Glomerular endothelial cell (primary cell): ENCODE data around the gene OLFML2B. TPM values are rescaled to one million over a fixed set of nuclear protein-coding genes. Genes with fewer than 3 reads are reported as not detected.

ENCODE experiments used
- DNase-seq: peaks from one replicate; pipeline ENCODE4 v3.0.0-alpha.2; 2011; ENCODE audit warnings: low read depth, low spot score; ENCODE audit errors: extremely low read depth
- total RNA-seq: library from RNA; depleted of rRNA; stranded (reverse); fragments of >200 nt; gene quantifications from 2 replicates; pipeline ENCODE4 v1.2.3, GENCODE V29; 2015

Gene OLFML2B
- total RNA-seq, 1 donor from 2014 or later: 0.53 TPM

- DNase-seq: no peak
Measured at GRCh38 chr1:161982917-161983316, 40.8 kb downstream of the OLFML2B start.

GRCh38 chr1:161982507-161982895, 41.2 kb downstream of the OLFML2B start:
- no peak for DNase-seq

GRCh38 chr1:161981735-161982506, 41.7 kb downstream of the OLFML2B start:
- DNase-seq: no peak

GRCh38 chr1:161981126-161981525, 42.5 kb downstream of the OLFML2B start:
- DNase-seq: no peak

GRCh38 chr1:161978011-161978790, 45.5 kb downstream of the OLFML2B start:
- no peak for DNase-seq

- no peak for DNase-seq
Measured at GRCh38 chr1:161973924-161974845, 49.5 kb downstream of the OLFML2B start.

- no peak for DNase-seq
Measured at GRCh38 chr1:161972828-161973227, 50.8 kb downstream of the OLFML2B start.

GRCh38 chr1:161970633-161971032, 53.0 kb downstream of the OLFML2B start:
- DNase-seq: no peak

- DNase-seq: no peak
Measured at GRCh38 chr1:161970036-161970435, 53.6 kb downstream of the OLFML2B start.

- no peak for DNase-seq
Measured at GRCh38 chr1:161966067-161966466, 57.6 kb downstream of the OLFML2B start.

- peak; percentile 79 for DNase-seq
Measured at GRCh38 chr1:161962091-161962887, 61.4 kb downstream of the OLFML2B start.

- DNase-seq: no peak
Measured at GRCh38 chr1:161958425-161958824, 65.2 kb downstream of the OLFML2B start.

GRCh38 chr1:161956930-161957329, 66.7 kb downstream of the OLFML2B start:
- DNase-seq: no peak

- DNase-seq: no peak
Measured at GRCh38 chr1:161956097-161956496, 67.6 kb downstream of the OLFML2B start.

- no peak for DNase-seq
Measured at GRCh38 chr1:161955606-161956005, 68.1 kb downstream of the OLFML2B start.

GRCh38 chr1:161954466-161954865, 69.2 kb downstream of the OLFML2B start:
- DNase-seq: no peak

GRCh38 chr1:161954050-161954449, 69.6 kb downstream of the OLFML2B start:
- DNase-seq: no peak

- no peak for DNase-seq
Measured at GRCh38 chr1:161953256-161953920, 70.3 kb downstream of the OLFML2B start.

GRCh38 chr1:161952607-161953172, 71.0 kb downstream of the OLFML2B start:
- no peak for DNase-seq
